Ureter (tissue), 1 donor: ENCODE measurements around the gene NCSTN. TPM values are rescaled to one million over a fixed set of nuclear protein-coding genes. Genes with fewer than 3 reads are reported as not detected.
"Not testable (repeated sequence)": the region's sequence is repeated elsewhere in the genome, so short reads cannot be mapped to it uniquely, and the experiment has no call there.

Experiments used
- DNase-seq: peaks from one replicate; pipeline ENCODE4 v3.0.0-alpha.2; 2020; ENCODE audit warnings: low spot score
- total RNA-seq: library from RNA; stranded (reverse); gene quantifications from one replicate; pipeline ENCODE4 v1.2.4, GENCODE V29; 2023
- donor health status: DM: yes; HTN: yes; CAD: no.

The NCSTN gene
- total RNA-seq, 1 donor from 2014 or later, result 95.6 TPM

- no peak for DNase-seq
Observed at GRCh38 chr1:160371756-160372155, 28.6 kb downstream of the NCSTN start.

GRCh38 chr1:160373696-160374095 is 30.5 kb downstream of the NCSTN start:
- DNase-seq, result no peak

GRCh38 chr1:160374306-160375110 is 31.3 kb downstream of the NCSTN start:
- no peak for DNase-seq

- DNase-seq, result no peak
Observed at GRCh38 chr1:160375788-160376524, 32.8 kb downstream of the NCSTN start.

DNA sequence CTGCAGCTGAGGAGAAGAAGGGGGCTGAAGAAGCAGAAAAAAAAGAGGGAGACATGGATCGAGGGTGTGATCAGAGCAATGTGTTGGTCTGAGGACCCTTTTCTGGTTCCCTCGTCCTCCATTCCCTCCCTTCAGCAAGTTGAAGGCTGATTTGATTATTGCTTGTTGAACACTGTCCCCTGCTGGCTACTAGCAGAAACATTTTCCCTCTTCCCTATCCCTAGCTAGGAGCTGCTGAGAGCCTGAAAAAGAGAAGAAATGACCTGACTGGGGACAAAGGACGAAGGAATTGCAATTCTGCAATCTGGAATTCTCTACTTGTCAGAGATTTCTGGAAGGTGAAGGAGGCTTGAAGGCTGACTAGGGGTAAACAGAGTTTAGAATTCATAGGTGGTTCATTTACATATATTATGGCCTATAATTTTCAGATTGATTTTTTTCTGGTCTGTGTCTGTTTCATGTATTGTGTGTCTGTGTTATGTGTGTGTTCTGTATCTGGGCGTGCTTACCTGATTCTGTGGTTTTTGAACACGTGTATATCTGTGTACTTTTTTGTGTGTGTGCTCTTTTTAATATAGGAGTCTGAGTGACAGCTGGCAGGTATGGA is 33.4 kb downstream of the NCSTN start:
- DNase-seq, result no peak

DNA sequence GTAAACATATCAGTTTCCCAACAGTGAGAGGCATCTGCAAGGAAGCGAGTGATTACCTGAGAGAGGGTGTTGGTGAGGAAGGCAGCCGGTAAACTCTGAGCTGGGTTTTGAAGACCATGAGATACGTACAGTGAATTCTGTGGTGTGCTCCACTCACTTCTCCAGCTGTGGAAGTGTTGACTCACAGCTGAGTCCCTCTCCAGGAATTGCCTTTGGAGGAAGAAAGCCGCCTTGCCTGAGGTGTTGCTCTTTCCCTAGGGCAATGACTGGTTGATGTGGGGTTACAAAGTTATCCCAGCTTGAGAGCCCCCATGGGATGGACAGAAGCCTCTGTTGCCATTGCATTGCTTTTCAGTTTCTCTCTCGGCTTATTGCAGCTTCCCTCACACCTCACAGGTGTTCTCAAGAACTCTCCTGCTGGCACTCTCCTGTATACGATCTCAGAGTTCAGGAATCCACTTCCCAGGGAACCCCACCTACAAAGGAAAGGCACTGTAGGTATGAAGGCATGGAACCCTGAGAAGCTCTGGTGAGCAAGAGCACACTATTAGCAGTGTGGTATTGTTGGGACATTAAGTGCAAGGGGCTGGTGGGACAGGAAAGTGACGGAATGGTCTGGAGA is 34.5 kb downstream of the NCSTN start:
- no peak for DNase-seq

DNA sequence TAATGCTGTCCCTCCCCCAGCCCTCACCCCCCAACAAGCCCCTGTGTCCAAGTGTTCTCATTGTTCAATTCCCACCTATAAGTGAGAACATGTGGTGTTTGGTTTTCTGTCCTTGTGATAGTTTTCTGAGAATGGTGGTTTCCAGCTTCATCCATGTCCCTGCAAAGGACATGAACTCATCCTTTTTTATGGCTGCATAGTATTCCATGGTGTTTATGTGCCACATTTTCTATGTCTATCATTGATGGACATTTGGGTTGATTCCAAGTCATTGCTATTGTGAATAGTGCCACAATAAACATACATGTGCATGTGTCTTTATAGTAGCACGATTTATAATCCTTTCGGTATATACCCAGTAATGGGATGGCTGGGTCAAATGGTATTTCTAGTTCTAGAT is 41.6 kb downstream of the NCSTN start:
- DNase-seq, result not testable (repeated sequence)

GRCh38 chr1:160388406-160388805 is 45.2 kb downstream of the NCSTN start:
- not testable (repeated sequence) for DNase-seq

- no peak for DNase-seq
Observed at GRCh38 chr1:160394673-160395072, 51.5 kb downstream of the NCSTN start.

DNA sequence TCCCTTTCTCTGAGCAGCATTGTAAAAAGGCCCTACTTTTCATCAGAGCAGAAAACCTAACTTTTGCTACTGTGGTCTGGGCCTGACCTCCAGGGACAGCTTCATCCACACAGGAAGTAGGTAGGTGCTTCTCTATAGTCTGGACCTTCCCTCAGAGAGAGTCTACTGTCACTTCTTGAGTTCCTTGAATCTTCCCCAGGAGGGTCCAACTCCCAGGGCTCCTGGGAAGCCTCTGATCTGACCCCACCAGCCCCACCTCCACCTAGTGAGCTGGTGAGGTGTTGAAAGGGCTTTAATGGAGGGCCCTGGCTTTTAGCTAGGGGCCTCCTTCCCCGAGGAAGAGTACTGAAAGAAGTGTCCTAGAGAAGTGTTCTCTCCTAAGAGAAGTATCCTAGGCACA is 54.5 kb downstream of the NCSTN start:
- DNase-seq, result no peak

GRCh38 chr1:160398823-160399222 is 55.6 kb downstream of the NCSTN start:
- no peak for DNase-seq

DNA sequence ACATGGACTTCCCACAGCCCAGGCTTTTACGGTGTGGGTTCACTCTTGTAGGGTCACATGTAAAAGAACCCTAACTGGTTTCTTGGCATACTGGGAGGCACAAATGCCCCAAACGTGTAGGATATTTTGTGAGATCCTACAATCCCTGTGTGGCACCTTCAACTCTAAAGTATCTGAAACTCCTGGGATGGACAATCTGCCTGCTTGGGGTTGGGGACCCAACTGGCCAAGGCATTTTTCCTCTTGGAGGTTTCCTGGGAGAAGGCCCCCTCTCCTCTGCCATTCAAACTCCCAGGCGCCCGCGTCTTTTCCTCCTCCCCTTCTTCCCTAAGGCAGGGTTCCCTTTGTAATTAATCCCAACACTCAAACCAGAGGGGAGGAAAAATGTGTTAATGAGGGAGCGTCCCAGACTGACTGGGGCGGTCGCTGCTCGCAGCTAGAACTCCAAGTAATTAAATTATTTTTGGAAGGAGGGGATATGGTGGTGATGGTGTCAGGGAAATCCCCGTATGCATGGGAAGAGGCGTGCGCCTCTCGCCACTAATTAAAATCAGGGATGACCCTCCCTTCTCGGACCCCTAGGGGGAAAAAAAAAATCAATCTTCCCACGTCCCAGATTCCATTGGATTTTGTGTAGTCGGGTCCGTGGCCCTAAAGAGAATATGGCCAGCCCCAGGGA is 56.5 kb downstream of the NCSTN start:
- DNase-seq, result no peak

GRCh38 chr1:160400223-160400645 is 57.1 kb downstream of the NCSTN start, which contains the start of gene VANGL2:
VANGL2 (plus strand) TSS chr1:160400564; CDS start chr1:160415838, 15,274 bp downstream.
- peak; percentile 71 for DNase-seq

GRCh38 chr1:160400646-160401486 is 57.7 kb downstream of the NCSTN start:
- peak; percentile 55 for DNase-seq

- DNase-seq, result no peak
Observed at GRCh38 chr1:160401487-160401805, 58.3 kb downstream of the NCSTN start.

- DNase-seq, result no peak
Observed at GRCh38 chr1:160402001-160402795, 59.0 kb downstream of the NCSTN start.

DNA sequence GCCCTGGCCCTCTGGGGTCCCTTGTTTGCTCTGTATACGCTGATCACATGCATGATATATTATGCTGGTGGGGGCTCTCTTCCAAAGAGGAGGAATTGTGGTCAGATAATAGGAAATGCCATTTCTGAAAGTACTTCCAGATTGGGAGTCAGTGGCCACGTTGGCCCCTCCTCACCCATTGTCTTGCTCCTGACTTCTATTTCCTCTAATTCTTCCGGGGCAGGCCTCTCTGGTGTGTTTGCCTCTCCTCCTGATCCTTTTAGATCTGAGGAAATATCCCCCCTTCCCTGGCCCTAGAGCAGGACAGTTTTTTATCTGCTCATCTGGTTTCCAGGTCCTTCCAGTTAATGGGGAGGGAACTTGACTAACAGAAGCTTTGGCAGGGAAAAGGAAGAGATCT is 60.1 kb downstream of the NCSTN start:
- no peak for DNase-seq

- no peak for DNase-seq
Observed at GRCh38 chr1:160404094-160404493, 60.9 kb downstream of the NCSTN start.

DNA sequence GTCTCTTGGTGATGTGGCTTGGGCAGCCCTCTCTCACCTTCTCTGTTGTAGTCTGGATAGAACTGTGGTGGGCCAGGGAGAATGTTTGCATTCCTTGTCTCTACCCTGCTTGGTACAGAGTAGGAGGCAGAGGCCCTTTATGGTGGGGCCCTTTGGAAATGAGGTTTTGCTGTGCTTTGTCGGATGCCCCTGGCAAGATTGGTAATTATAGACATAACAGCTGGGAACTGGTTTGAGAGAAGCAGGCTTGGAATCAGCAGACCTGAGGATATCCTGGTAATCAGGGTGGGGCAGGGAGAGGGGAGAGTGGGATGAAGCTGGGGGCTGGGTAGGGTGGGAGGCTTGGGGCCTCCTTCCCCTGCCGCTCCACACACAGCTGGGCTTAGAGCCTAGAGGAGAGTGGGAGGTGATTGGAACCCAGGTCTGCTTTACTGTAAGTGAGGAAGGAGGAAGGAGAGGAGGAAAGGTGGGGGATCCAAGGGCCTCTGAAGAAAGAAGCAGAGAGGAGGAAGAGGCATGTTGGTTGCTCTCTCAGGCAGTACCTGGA is 62.2 kb downstream of the NCSTN start:
- DNase-seq, result no peak
